ENCODE measurements around the gene MRPS18C.

- no peak for TF ChIP-seq POLR2AphosphoS5 (IDR thresholded peaks at IDR 0.05; ENCODE audit: insufficient read depth, low read depth, low read length)
- TF ChIP-seq, protein P1, sequence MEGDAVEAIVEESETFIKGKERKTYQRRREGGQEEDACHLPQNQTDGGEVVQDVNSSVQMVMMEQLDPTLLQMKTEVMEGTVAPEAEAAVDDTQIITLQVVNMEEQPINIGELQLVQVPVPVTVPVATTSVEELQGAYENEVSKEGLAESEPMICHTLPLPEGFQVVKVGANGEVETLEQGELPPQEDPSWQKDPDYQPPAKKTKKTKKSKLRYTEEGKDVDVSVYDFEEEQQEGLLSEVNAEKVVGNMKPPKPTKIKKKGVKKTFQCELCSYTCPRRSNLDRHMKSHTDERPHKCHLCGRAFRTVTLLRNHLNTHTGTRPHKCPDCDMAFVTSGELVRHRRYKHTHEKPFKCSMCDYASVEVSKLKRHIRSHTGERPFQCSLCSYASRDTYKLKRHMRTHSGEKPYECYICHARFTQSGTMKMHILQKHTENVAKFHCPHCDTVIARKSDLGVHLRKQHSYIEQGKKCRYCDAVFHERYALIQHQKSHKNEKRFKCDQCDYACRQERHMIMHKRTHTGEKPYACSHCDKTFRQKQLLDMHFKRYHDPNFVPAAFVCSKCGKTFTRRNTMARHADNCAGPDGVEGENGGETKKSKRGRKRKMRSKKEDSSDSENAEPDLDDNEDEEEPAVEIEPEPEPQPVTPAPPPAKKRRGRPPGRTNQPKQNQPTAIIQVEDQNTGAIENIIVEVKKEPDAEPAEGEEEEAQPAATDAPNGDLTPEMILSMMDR (IDR thresholded peaks at IDR 0.05; ENCODE audit: extremely low read depth in 1 of 2, insufficient read depth in 1 of 2, low read depth in 1 of 2, low read length in 2 of 2), result no peak
- TF ChIP-seq EZH2 (IDR thresholded peaks at IDR 0.05; ENCODE audit: borderline replicate concordance, low read depth, low read length, severe bottlenecking), result no peak
- no peak for TF ChIP-seq POLR2A (IDR thresholded peaks at IDR 0.05; ENCODE audit: low read depth, low read length)
- TF ChIP-seq MYC (IDR thresholded peaks at IDR 0.05; ENCODE audit: low read depth, low read length), result no peak
- no peak for TF ChIP-seq GATA2 (IDR thresholded peaks at IDR 0.05; ENCODE audit: insufficient read depth, insufficient read length, low read depth, low read length)
- TF ChIP-seq JUN (IDR thresholded peaks at IDR 0.05; ENCODE audit: borderline replicate concordance, insufficient read depth, insufficient read length, low read depth), result no peak
These were observed 54.6 kb downstream of the MRPS18C start for GRCh38 chr4:83510442-83510841.

All from endothelial cell of umbilical vein (primary cell).